Measurements from ENCODE around the gene CLDN18.

CLDN18 gene

GRCh38 chr3:138027821-138028220, 17.9 kb downstream of the CLDN18 start:
- no peak for DNase-seq

- no peak for DNase-seq
Observed at GRCh38 chr3:138030734-138031280, 20.8 kb downstream of the CLDN18 start.

- no peak for DNase-seq
Observed at GRCh38 chr3:138031536-138031935, 21.6 kb downstream of the CLDN18 start.

- no peak for DNase-seq
Observed at GRCh38 chr3:138032567-138032966, 22.6 kb downstream of the CLDN18 start.

GRCh38 chr3:138033202-138033691, 23.3 kb downstream of the CLDN18 start:
- DNase-seq, result no peak

- DNase-seq, result no peak
Observed at GRCh38 chr3:138034918-138035317, 25.0 kb downstream of the CLDN18 start.

GRCh38 chr3:138036572-138036971, 26.6 kb downstream of the CLDN18 start:
- no peak for DNase-seq

GRCh38 chr3:138038725-138039462, 28.9 kb downstream of the CLDN18 start:
- DNase-seq, result no peak

- DNase-seq, result no peak
Observed at GRCh38 chr3:138042043-138042442, 32.1 kb downstream of the CLDN18 start.

- DNase-seq, result no peak
Observed at GRCh38 chr3:138043266-138044029, 33.5 kb downstream of the CLDN18 start.

GRCh38 chr3:138046085-138046484, 36.1 kb downstream of the CLDN18 start:
- DNase-seq, result no peak

GRCh38 chr3:138046955-138047354, 37.0 kb downstream of the CLDN18 start:
- DNase-seq, result no peak

GRCh38 chr3:138047596-138048158, 37.7 kb downstream of the CLDN18 start:
- DNase-seq, result no peak

GRCh38 chr3:138049157-138049919, 39.4 kb downstream of the CLDN18 start:
- no peak for DNase-seq

GRCh38 chr3:138051947-138052802, 42.2 kb downstream of the CLDN18 start:
- DNase-seq, result no peak

- DNase-seq, result no peak
Observed at GRCh38 chr3:138054057-138054456, 44.1 kb downstream of the CLDN18 start.

- no peak for DNase-seq
Observed at GRCh38 chr3:138057384-138057783, 47.4 kb downstream of the CLDN18 start.

- DNase-seq, result no peak
Observed at GRCh38 chr3:138059261-138059660, 49.3 kb downstream of the CLDN18 start.

- no peak for DNase-seq
Observed at GRCh38 chr3:138060792-138061191, 50.8 kb downstream of the CLDN18 start.

- DNase-seq, result no peak
Observed at GRCh38 chr3:138062037-138062436, 52.1 kb downstream of the CLDN18 start.

GRCh38 chr3:138062626-138063025, 52.7 kb downstream of the CLDN18 start:
- DNase-seq, result no peak

GRCh38 chr3:138063416-138063815, 53.5 kb downstream of the CLDN18 start:
- no peak for DNase-seq
